HCT116 (cell line): ENCODE measurements around the gene PPP6R3.

ENCODE experiments used
- EZH2 ChIP-seq: fragments of 200-600 bp; sonication (generic); IDR thresholded peaks from 2 replicates; pipeline ENCODE4 v1.6.1; 2017; ENCODE audit warnings: antibody characterized with exemption, mixed run types
- POLR2A ChIP-seq: IDR thresholded peaks from 2 replicates; pipeline ENCODE4 v1.7.0; 2011; ENCODE audit warnings: borderline replicate concordance; ENCODE audit not compliant: insufficient read depth, insufficient read length; ENCODE audit errors: extremely low read depth
- SRF ChIP-seq: IDR thresholded peaks from 2 replicates; pipeline ENCODE4 v1.6.1; 2012; ENCODE audit warnings: low read depth
- ZFX ChIP-seq: fragments of 450-650 bp; IDR thresholded peaks from 2 replicates; pipeline ENCODE4 v1.6.1; 2017

DNA sequence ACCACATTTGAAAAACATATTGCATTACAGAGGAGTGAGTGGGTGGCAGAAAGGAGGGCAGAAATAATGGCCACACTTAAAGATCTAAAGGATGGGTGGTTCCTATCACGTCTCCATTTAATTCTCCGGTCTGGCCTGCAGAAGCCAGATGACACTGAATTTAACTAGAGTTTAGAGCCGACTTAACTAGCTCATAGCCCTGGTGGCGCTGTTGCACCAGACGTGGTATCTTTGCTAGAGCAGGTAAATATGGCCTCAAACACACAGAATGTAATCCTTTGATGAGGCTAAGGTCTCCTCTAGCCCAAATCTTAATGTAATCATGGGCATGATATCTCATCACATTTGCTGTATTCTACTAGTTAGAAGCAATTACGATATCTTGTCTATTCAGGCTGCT, 172.2 kb downstream of the PPP6R3 start:
- TF ChIP-seq ZFX = no peak
- TF ChIP-seq POLR2A = no peak
- TF ChIP-seq SRF = no peak
- TF ChIP-seq EZH2 = no peak
